GM12891 (cell line): ENCODE data around the gene PCDHGC3.

Source experiments
- PAX5 ChIP-seq: IDR thresholded peaks from 2 replicates; pipeline ENCODE4 v1.6.1; 2011; ENCODE audit warnings: low read length, moderate library complexity, mild to moderate bottlenecking; ENCODE audit not compliant: insufficient read depth, severe bottlenecking
- POLR2A ChIP-seq: IDR thresholded peaks from 2 replicates; pipeline ENCODE4 v1.6.1; 2011; ENCODE audit warnings: low read depth, low read length, control low read depth
- POLR2AphosphoS5 ChIP-seq: IDR thresholded peaks from 2 replicates; pipeline ENCODE4 v1.6.1; 2011; ENCODE audit warnings: low read depth, low read length, control low read depth
- POU2F2 ChIP-seq: IDR thresholded peaks from 2 replicates; pipeline ENCODE4 v1.6.1; 2011; ENCODE audit warnings: low read depth, mild to moderate bottlenecking, control low read depth, low read length, moderate library complexity
- SPI1 ChIP-seq: IDR thresholded peaks from 2 replicates; pipeline ENCODE4 v1.6.1; 2011; ENCODE audit warnings: low read depth, low read length, control low read depth
- TAF1 ChIP-seq: IDR thresholded peaks from 2 replicates; pipeline ENCODE4 v1.6.1; 2011; ENCODE audit warnings: low read depth, low read length, control low read depth

DNA sequence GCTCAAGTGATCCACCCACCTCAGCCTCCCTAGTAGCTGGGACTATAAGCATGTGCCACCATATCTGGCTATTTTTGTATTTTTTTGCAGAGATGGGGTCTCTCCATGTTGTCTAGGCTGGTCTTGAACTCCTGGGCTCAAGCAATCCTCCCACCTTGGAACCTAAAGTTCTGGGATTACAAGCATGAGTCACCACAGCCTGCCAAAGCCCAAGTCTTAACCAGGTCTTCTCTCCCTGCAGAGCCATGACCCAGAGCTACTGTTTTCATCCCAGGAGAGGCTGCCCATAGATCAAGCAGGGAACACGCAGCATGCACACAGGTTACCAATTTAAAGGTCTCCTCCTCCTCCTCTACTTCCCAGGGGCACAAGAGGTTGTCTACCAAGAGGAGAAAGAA, 42.9 kb downstream of the PCDHGC3 start:
- TF ChIP-seq POLR2AphosphoS5 (no peak), POLR2A (no peak), TAF1 (no peak), PAX5 (no peak), SPI1 (no peak), POU2F2 (no peak)
